Muscle of leg (tissue), 11 donors: ENCODE measurements around the gene SPP1. TPM values are rescaled to one million over a fixed set of nuclear protein-coding genes. Genes with fewer than 3 reads are reported as not detected.

Source experiments
- DNase-seq: peaks from one replicate; pipeline ENCODE4 v3.0.0; 2013
- H3K27ac ChIP-seq: one replicate; pipeline ENCODE4 v1.5.1; 2013; ENCODE audit warnings: mild to moderate bottlenecking, low read length, control low read depth
- H3K27me3 ChIP-seq: one replicate; pipeline ENCODE4 v1.6.1; 2013; ENCODE audit warnings: low read length; ENCODE audit not compliant: control insufficient read depth, insufficient read depth
- H3K36me3 ChIP-seq: one replicate; pipeline ENCODE4 v1.6.1; 2013; ENCODE audit warnings: low read length; ENCODE audit not compliant: control insufficient read depth, insufficient read depth
- H3K4me1 ChIP-seq: one replicate; pipeline ENCODE4 v1.6.1; 2013; ENCODE audit warnings: low read length; ENCODE audit not compliant: control insufficient read depth, insufficient read depth
- H3K4me3 ChIP-seq: one replicate; pipeline ENCODE4 v1.5.1; 2013; ENCODE audit warnings: low read length, control low read depth
- H3K9me3 ChIP-seq: replicated peaks from 2 replicates; pipeline ENCODE4 v1.6.1; 2013; ENCODE audit warnings: low read depth, low read length; ENCODE audit not compliant: control insufficient read depth
- WGBS: methylation state at CpG from one replicate; pipeline ENCODE4 v1.1.5; 2013; ENCODE audit warnings: missing lambda C conversion rate; ENCODE audit not compliant: insufficient coverage; 5-methylcytosine and 5-hydroxymethylcytosine counted together
- polyA plus RNA-seq, 8 donors: library from polyadenylated mRNA; unstranded; fragments of 120-200 nt; gene quantifications; one replicate each; pipeline versions ENCODE4 v1.2.1 to v1.2.3, GENCODE V29; 2013; ENCODE audit warnings: inconsistent platforms in 1 of 8, low replicate concordance in 1 of 8; ENCODE audit not compliant: insufficient read length in 8 of 8, insufficient read depth in 1 of 8
- total RNA-seq: library from RNA; stranded (reverse); fragments of 120-200 nt; gene quantifications from one replicate; pipeline ENCODE4 v1.2.4, GENCODE V29; 2013

Gene SPP1
- total and polyA plus RNA-seq, 9 donors, result 43.5 to 238 (median 109) TPM

- no peaks in the 10 kb centered on the region for H3K4me1 ChIP-seq
- no peaks in the 10 kb centered on the region for H3K27me3 ChIP-seq
- no CpG with 5 or more reads among the region's 1 CpG for WGBS
- peak; percentile 38 for DNase-seq
- no peaks in the 10 kb centered on the region for H3K36me3 ChIP-seq
- no peaks in the 10 kb centered on the region for H3K9me3 ChIP-seq
- no peak overlapping the region for H3K27ac ChIP-seq
- no peak overlapping the region for H3K4me3 ChIP-seq
Observed at GRCh38 chr4:87949961-87950360, 25.6 kb upstream of the SPP1 start.

GRCh38 chr4:87950493-87950892 lies 25.0 kb upstream of the SPP1 start:
- no peak overlapping the region for H3K27ac ChIP-seq
- no peaks in the 10 kb centered on the region for H3K4me1 ChIP-seq
- no peaks in the 10 kb centered on the region for H3K36me3 ChIP-seq
- no peaks in the 10 kb centered on the region for H3K9me3 ChIP-seq
- H3K4me3 ChIP-seq, result no peak overlapping the region
- H3K27me3 ChIP-seq, result no peaks in the 10 kb centered on the region
- no peak for DNase-seq

GRCh38 chr4:87950936-87951511 lies 24.5 kb upstream of the SPP1 start:
- DNase-seq, result no peak
- H3K36me3 ChIP-seq, result no peaks in the 10 kb centered on the region
- no peaks in the 10 kb centered on the region for H3K27me3 ChIP-seq
- no peaks in the 10 kb centered on the region for H3K4me1 ChIP-seq
- no peaks in the 10 kb centered on the region for H3K9me3 ChIP-seq
- H3K4me3 ChIP-seq, result no peak overlapping the region
- no peak overlapping the region for H3K27ac ChIP-seq
- WGBS, result 60% methylated on average over 1 of the region's 3 CpGs

GRCh38 chr4:87953826-87954225 lies 21.7 kb upstream of the SPP1 start:
- H3K4me3 ChIP-seq, result no peak overlapping the region
- WGBS, result no CpG with 5 or more reads among the region's 1 CpG
- no peaks in the 10 kb centered on the region for H3K36me3 ChIP-seq
- no peaks in the 10 kb centered on the region for H3K27me3 ChIP-seq
- no peaks in the 10 kb centered on the region for H3K4me1 ChIP-seq
- peak; percentile 33 for DNase-seq
- no peak overlapping the region for H3K27ac ChIP-seq
- no peaks in the 10 kb centered on the region for H3K9me3 ChIP-seq

- Histone ChIP-seq H3K27ac (no peak overlapping the region), H3K27me3 (no peaks in the 10 kb centered on the region), H3K4me3 (no peak overlapping the region), H3K9me3 (no peaks in the 10 kb centered on the region), H3K36me3 (no peaks in the 10 kb centered on the region), H3K4me1 (no peaks in the 10 kb centered on the region)
- DNase-seq, result no peak
- no CpG with 5 or more reads among the region's 3 CpGs for WGBS
Observed at GRCh38 chr4:87956501-87956900, 19.0 kb upstream of the SPP1 start.

- Histone ChIP-seq H3K4me3 (no peak overlapping the region), H3K4me1 (no peaks in the 10 kb centered on the region), H3K36me3 (no peaks in the 10 kb centered on the region), H3K27me3 (no peaks in the 10 kb centered on the region), H3K27ac (no peak overlapping the region), H3K9me3 (no peaks in the 10 kb centered on the region)
- peak; percentile 67 for DNase-seq
- WGBS, result no CpG with 5 or more reads among the region's 1 CpG
Observed at GRCh38 chr4:87957061-87957460, 18.5 kb upstream of the SPP1 start.

- H3K27ac ChIP-seq, result no peak overlapping the region
- H3K4me3 ChIP-seq, result no peak overlapping the region
- no CpG with 5 or more reads among the region's 1 CpG for WGBS
- no peaks in the 10 kb centered on the region for H3K36me3 ChIP-seq
- no peaks in the 10 kb centered on the region for H3K9me3 ChIP-seq
- no peaks in the 10 kb centered on the region for H3K27me3 ChIP-seq
- H3K4me1 ChIP-seq, result no peaks in the 10 kb centered on the region
- DNase-seq, result no peak
Observed at GRCh38 chr4:87961993-87962392, 13.5 kb upstream of the SPP1 start.

GRCh38 chr4:87962398-87963146 lies 12.9 kb upstream of the SPP1 start:
- Histone ChIP-seq H3K36me3 (no peaks in the 10 kb centered on the region), H3K4me3 (no peak overlapping the region), H3K9me3 (no peaks in the 10 kb centered on the region), H3K27me3 (no peaks in the 10 kb centered on the region), H3K4me1 (peaks cover 2% of the 10 kb centered on the region), H3K27ac (no peak overlapping the region)
- WGBS, result no CpG with 5 or more reads among the region's 5 CpGs
- no peak for DNase-seq

GRCh38 chr4:87965501-87965975 lies 10.0 kb upstream of the SPP1 start:
- DNase-seq, result no peak
- H3K36me3 ChIP-seq, result no peaks in the 10 kb centered on the region
- 89% methylated on average over 20 of the region's 21 CpGs for WGBS
- no peak overlapping the region for H3K27ac ChIP-seq
- H3K27me3 ChIP-seq, result no peaks in the 10 kb centered on the region
- no peaks in the 10 kb centered on the region for H3K9me3 ChIP-seq
- no peak overlapping the region for H3K4me3 ChIP-seq
- peaks cover 2% of the 10 kb centered on the region for H3K4me1 ChIP-seq

GRCh38 chr4:87966095-87966496 lies 9.4 kb upstream of the SPP1 start:
- H3K9me3 ChIP-seq, result no peaks in the 10 kb centered on the region
- H3K4me1 ChIP-seq, result peaks cover 2% of the 10 kb centered on the region
- no peak overlapping the region for H3K4me3 ChIP-seq
- H3K27me3 ChIP-seq, result no peaks in the 10 kb centered on the region
- H3K36me3 ChIP-seq, result no peaks in the 10 kb centered on the region
- 94% methylated on average over 5 of the region's 9 CpGs for WGBS
- no peak for DNase-seq
- no peak overlapping the region for H3K27ac ChIP-seq
